Effector memory CD4-positive, alpha-beta T cell (primary cell): ENCODE results near the gene MSX1.

Source experiments
- DNase-seq, 3 donors: peaks; one replicate each; pipeline ENCODE4 v3.0.0-alpha.2; 2020
- H3K27ac ChIP-seq: 2 replicates; pipeline ENCODE4 v1.7.0; 2013; ENCODE audit warnings: mild to moderate bottlenecking, low read length, moderate library complexity; ENCODE audit not compliant: insufficient read depth, poor library complexity, severe bottlenecking
- H3K27me3 ChIP-seq: replicated peaks from 2 replicates; pipeline ENCODE4 v1.7.0; 2013; ENCODE audit warnings: mild to moderate bottlenecking, low read length; ENCODE audit not compliant: insufficient read depth, control insufficient read depth, poor library complexity, severe bottlenecking
- H3K36me3 ChIP-seq: 2 replicates; pipeline ENCODE4 v1.7.0; 2013; ENCODE audit warnings: mild to moderate bottlenecking, low read length, moderate library complexity; ENCODE audit not compliant: control insufficient read depth, insufficient read depth
- H3K4me1 ChIP-seq: 2 replicates; pipeline ENCODE4 v1.7.0; 2013; ENCODE audit warnings: low read length, mild to moderate bottlenecking; ENCODE audit not compliant: control insufficient read depth, insufficient read depth, poor library complexity, severe bottlenecking
- H3K4me3 ChIP-seq: 2 replicates; pipeline ENCODE4 v1.7.0; 2013; ENCODE audit warnings: low read length, low read depth, mild to moderate bottlenecking; ENCODE audit not compliant: insufficient read depth, poor library complexity, severe bottlenecking
- H3K9me3 ChIP-seq: 2 replicates; pipeline ENCODE4 v1.7.0; 2013; ENCODE audit warnings: mild to moderate bottlenecking, low read length, moderate library complexity; ENCODE audit not compliant: control insufficient read depth

Gene MSX1

GRCh38 chr4:4840351-4840750, 19.1 kb upstream of the MSX1 start:
- no peaks in the 10 kb centered on the region for H3K4me1 ChIP-seq

GRCh38 chr4:4841156-4841555, 18.3 kb upstream of the MSX1 start:
- Histone ChIP-seq H3K4me3 (no peak overlapping the region), H3K27me3 (peaks cover 4% of the 10 kb centered on the region), H3K4me1 (no peaks in the 10 kb centered on the region), H3K36me3 (no peaks in the 10 kb centered on the region), H3K9me3 (no peaks in the 10 kb centered on the region), H3K27ac (no peak overlapping the region)
- no peak for DNase-seq

More at GRCh38 chr4:4840351-4840750, 19.1 kb upstream of the MSX1 start:
- peaks cover 4% of the 10 kb centered on the region for H3K27me3 ChIP-seq
- H3K27ac ChIP-seq = no peak overlapping the region
- H3K36me3 ChIP-seq = no peaks in the 10 kb centered on the region
- no peak overlapping the region for H3K4me3 ChIP-seq
- no peak for DNase-seq
- H3K9me3 ChIP-seq = no peaks in the 10 kb centered on the region

- H3K27ac ChIP-seq = no peak overlapping the region
- H3K9me3 ChIP-seq = no peaks in the 10 kb centered on the region
- H3K36me3 ChIP-seq = no peaks in the 10 kb centered on the region
- no peak for DNase-seq
- no peaks in the 10 kb centered on the region for H3K4me1 ChIP-seq
- H3K4me3 ChIP-seq = no peak overlapping the region
- peaks cover 4% of the 10 kb centered on the region for H3K27me3 ChIP-seq
Observed at GRCh38 chr4:4842476-4843441, 16.7 kb upstream of the MSX1 start.

GRCh38 chr4:4843635-4844291, 15.7 kb upstream of the MSX1 start:
- Histone ChIP-seq H3K27me3 (peaks cover 4% of the 10 kb centered on the region), H3K36me3 (no peaks in the 10 kb centered on the region), H3K27ac (no peak overlapping the region), H3K4me3 (no peak overlapping the region), H3K4me1 (no peaks in the 10 kb centered on the region), H3K9me3 (no peaks in the 10 kb centered on the region)
- no peak for DNase-seq

- H3K36me3 ChIP-seq = no peaks in the 10 kb centered on the region
- H3K9me3 ChIP-seq = no peaks in the 10 kb centered on the region
- no peak for DNase-seq
- no peaks in the 10 kb centered on the region for H3K4me1 ChIP-seq
- peaks cover 4% of the 10 kb centered on the region for H3K27me3 ChIP-seq
- H3K4me3 ChIP-seq = no peak overlapping the region
- no peak overlapping the region for H3K27ac ChIP-seq
Observed at GRCh38 chr4:4845027-4845426, 14.4 kb upstream of the MSX1 start.

GRCh38 chr4:4847011-4847410, 12.5 kb upstream of the MSX1 start:
- H3K27me3 ChIP-seq = peaks cover 8% of the 10 kb centered on the region
- no peaks in the 10 kb centered on the region for H3K36me3 ChIP-seq
- no peak for DNase-seq
- H3K27ac ChIP-seq = no peak overlapping the region
- H3K4me1 ChIP-seq = no peaks in the 10 kb centered on the region
- H3K9me3 ChIP-seq = no peaks in the 10 kb centered on the region
- no peak overlapping the region for H3K4me3 ChIP-seq

- Histone ChIP-seq H3K4me1 (peaks cover 2% of the 10 kb centered on the region), H3K36me3 (no peaks in the 10 kb centered on the region), H3K4me3 (no peak overlapping the region), H3K27ac (no peak overlapping the region), H3K9me3 (no peaks in the 10 kb centered on the region), H3K27me3 (peaks cover 17% of the 10 kb centered on the region)
- no peak for DNase-seq
Observed at GRCh38 chr4:4848540-4848939, 10.9 kb upstream of the MSX1 start.

- no peaks in the 10 kb centered on the region for H3K36me3 ChIP-seq
- H3K4me3 ChIP-seq = no peak overlapping the region
- H3K4me1 ChIP-seq = peaks cover 5% of the 10 kb centered on the region
- H3K27me3 ChIP-seq = peaks cover 18% of the 10 kb centered on the region
- H3K27ac ChIP-seq = no peak overlapping the region
- no peaks in the 10 kb centered on the region for H3K9me3 ChIP-seq
- no peak for DNase-seq
Observed at GRCh38 chr4:4849106-4849505, 10.4 kb upstream of the MSX1 start.

- peaks cover 5% of the 10 kb centered on the region for H3K4me1 ChIP-seq
- H3K9me3 ChIP-seq = no peaks in the 10 kb centered on the region
- no peak overlapping the region for H3K27ac ChIP-seq
- no peaks in the 10 kb centered on the region for H3K36me3 ChIP-seq
- DNase-seq = no peak
- no peak overlapping the region for H3K4me3 ChIP-seq
- H3K27me3 ChIP-seq = peaks cover 22% of the 10 kb centered on the region
Observed at GRCh38 chr4:4849524-4850193, 9.8 kb upstream of the MSX1 start.

GRCh38 chr4:4851081-4851480, 8.4 kb upstream of the MSX1 start:
- Histone ChIP-seq H3K9me3 (no peaks in the 10 kb centered on the region), H3K27ac (no peak overlapping the region), H3K36me3 (no peaks in the 10 kb centered on the region), H3K4me3 (no peak overlapping the region), H3K27me3 (peaks cover 35% of the 10 kb centered on the region), H3K4me1 (peaks cover 5% of the 10 kb centered on the region)
- DNase-seq = no peak
